Measurements from ENCODE around the gene DAP. TPM values are rescaled to one million over a fixed set of nuclear protein-coding genes. Genes with fewer than 3 reads are reported as not detected.

The DAP gene
- total RNA-seq, 1 experiment from 2014 or later: 47.2 TPM

DNA sequence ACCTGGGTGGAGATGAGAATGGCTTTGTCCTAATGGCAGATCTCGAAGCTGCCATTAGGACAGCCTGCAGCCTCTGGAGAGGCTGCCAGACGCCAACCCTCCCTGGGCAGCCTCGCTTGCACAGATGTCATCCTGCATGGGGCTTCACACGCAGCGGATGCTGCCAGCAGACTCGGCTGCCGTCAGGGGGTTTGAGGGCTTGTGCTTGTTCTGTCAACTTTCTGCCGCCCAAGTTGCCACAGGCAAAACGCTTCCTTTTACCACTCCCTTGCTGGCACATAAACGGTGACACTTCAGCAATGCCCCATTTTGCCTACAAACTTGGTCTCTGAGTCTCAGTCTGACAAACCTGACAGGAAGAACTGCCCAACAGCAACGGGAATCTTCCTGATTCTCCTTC lies 24.7 kb downstream of the DAP start:
- H3K4me2 ChIP-seq (ENCODE audit: insufficient read depth, insufficient read length, low read length): no peak overlapping the region
- TF ChIP-seq CTCF (conservative IDR thresholded peaks at IDR 0.05): no peak
- DNase-seq: no peak
- no peak overlapping the region for H2AFZ ChIP-seq (ENCODE audit: low read length)
- Mint-ChIP-seq H3K9me3 (peaks cover 13 to 20% of the 10 kb centered on the region in 2 experiments), H3K27ac (peak overlapping the region in 1 of 3 experiments; percentile 76; a peak in 1 of 7 replicates), H3K4me3 (no peak overlapping the region), H3K27me3 (ENCODE audit: low read depth) (no peaks in the 10 kb centered on the region), H3K36me3 (ENCODE audit: insufficient read depth in 1 of 3, low read depth in 3 of 3) (peaks cover 39 to 54% (median 42%) of the 10 kb centered on the region in 3 experiments), H3K4me1 (peaks cover 0 to 1% of the 10 kb centered on the region in 2 experiments; a peak in 1 of 4 replicates)
- H4K8ac ChIP-seq (replicated peaks; ENCODE audit: insufficient read length, low read depth, low read length): no peak overlapping the region
- no peak overlapping the region for H3K14ac ChIP-seq (ENCODE audit: insufficient read depth, low read length)
- no peaks in the 10 kb centered on the region for H3K23me2 ChIP-seq (ENCODE audit: insufficient read length, low read depth, low read length, poor library complexity, severe bottlenecking)
- no peak overlapping the region for H2AK5ac ChIP-seq (ENCODE audit: insufficient read length, low read length)
- WGBS (ENCODE audit: extremely low coverage, insufficient read length, low lambda C conversion rate): no CpG with 5 or more reads among the region's 11 CpGs
- no peaks in the 10 kb centered on the region for H3K9me3 ChIP-seq (ENCODE audit: control insufficient read depth, low read depth, low read length)
- H2BK15ac ChIP-seq (ENCODE audit: low read depth, low read length): no peak overlapping the region
- no peak overlapping the region for H3K23ac ChIP-seq (ENCODE audit: insufficient read length, low read depth, low read length)
- no peak overlapping the region for H2BK20ac ChIP-seq (ENCODE audit: low read depth, low read length, poor library complexity, severe bottlenecking)
- no peak overlapping the region for H3T11ph ChIP-seq (ENCODE audit: low read length)
- H3K27ac ChIP-seq (ENCODE audit: insufficient read length, low read depth, low read length): no peak overlapping the region
- no peak overlapping the region for H2BK120ac ChIP-seq (ENCODE audit: low read depth, low read length, poor library complexity, severe bottlenecking)
- H2BK5ac ChIP-seq (ENCODE audit: insufficient read length, low read length): no peak overlapping the region
- no peaks in the 10 kb centered on the region for H4K20me1 ChIP-seq (ENCODE audit: control insufficient read depth, insufficient read depth, insufficient read length)
- H3K9ac ChIP-seq (ENCODE audit: extremely low read depth, insufficient read length, low read length): no peak overlapping the region
- no peak overlapping the region for H3K4ac ChIP-seq (ENCODE audit: low read depth, low read length)
- H2BK12ac ChIP-seq (ENCODE audit: insufficient read length, low read depth, low read length): no peak overlapping the region
- H3K79me2 ChIP-seq (ENCODE audit: insufficient read depth, low read length): no peaks in the 10 kb centered on the region
- no peaks in the 10 kb centered on the region for H3K27me3 ChIP-seq (ENCODE audit: insufficient read depth, low read length)
- no peaks in the 10 kb centered on the region for H3K4me1 ChIP-seq (ENCODE audit: insufficient read depth, low read length)
- no peaks in the 10 kb centered on the region for H3K79me1 ChIP-seq (ENCODE audit: insufficient read depth, low read depth, low read length, poor library complexity, severe bottlenecking)
- H4K5ac ChIP-seq (ENCODE audit: insufficient read length, low read depth, low read length): no peak overlapping the region
- H3K18ac ChIP-seq (ENCODE audit: insufficient read length, low read depth, low read length): no peak overlapping the region
- no peak overlapping the region for H3K56ac ChIP-seq (ENCODE audit: insufficient read length, low read depth, low read length)
- no peak overlapping the region for H4K91ac ChIP-seq (ENCODE audit: insufficient read length, low read depth, low read length)

Measured in H9 (cell line).